ENCODE data around the gene CBFA2T3. TPM values are rescaled to one million over a fixed set of nuclear protein-coding genes. Genes with fewer than 3 reads are reported as not detected.
"Not testable (repeated sequence)": the region's sequence is repeated elsewhere in the genome, so short reads cannot be mapped to it uniquely, and the experiment has no call there.

Gene CBFA2T3
- total RNA-seq, 1 donor from 2014 or later: 8.6 TPM

DNA sequence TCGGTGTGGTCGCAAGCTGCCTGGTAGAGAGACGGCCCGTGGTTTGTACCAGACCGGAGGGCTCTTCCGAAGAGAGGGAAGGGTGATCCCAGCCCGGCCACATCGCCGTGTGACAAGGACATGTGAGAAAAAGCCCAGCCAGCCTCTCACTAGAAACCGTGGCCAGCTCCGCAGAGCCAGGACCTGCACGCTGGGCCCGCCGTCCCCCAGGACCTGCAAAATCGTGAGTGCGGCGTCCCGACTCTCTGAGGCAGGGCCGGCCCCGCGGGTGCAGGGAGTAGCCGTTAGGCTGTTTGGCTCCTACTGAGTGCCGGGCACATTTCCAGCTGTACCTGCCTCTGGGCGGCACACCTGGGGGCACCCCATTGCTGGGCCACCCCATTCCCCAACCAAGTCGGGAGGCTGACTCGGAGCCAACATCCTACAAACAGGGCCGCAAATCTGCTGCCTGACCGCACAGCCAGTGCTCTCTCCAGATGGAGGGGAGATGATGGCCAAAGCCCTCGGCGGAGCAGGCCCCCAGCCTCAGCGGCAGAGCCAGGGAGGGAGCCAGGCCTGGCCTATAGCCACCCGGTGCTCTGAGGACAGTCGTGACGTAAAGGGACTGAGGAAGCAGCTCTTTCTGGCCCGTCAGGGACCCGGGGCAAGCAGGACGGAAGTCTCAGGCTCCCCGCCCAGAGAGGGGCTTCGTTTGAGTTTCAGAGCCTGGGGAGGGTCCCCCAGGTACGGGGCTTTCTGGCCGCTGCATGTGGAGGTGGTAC lies 76.9 kb downstream of the CBFA2T3 start:
- Histone ChIP-seq H3K4me1 (peaks cover 20% of the 10 kb centered on the region), H3K4me3 (no peak overlapping the region), H3K27me3 (ENCODE audit: low read depth) (no peaks in the 10 kb centered on the region), H3K36me3 (peaks cover 39% of the 10 kb centered on the region), H3K9me3 (replicated peaks) (no peaks in the 10 kb centered on the region), H3K27ac (replicated peaks) (peak overlapping the region; percentile 40)
- DNase-seq: no peak
- TF ChIP-seq CTCF (IDR thresholded peaks at IDR 0.05; ENCODE audit: borderline replicate concordance): no peak
- intact Hi-C loops (cut with micrococcal nuclease): no loop called here

DNA sequence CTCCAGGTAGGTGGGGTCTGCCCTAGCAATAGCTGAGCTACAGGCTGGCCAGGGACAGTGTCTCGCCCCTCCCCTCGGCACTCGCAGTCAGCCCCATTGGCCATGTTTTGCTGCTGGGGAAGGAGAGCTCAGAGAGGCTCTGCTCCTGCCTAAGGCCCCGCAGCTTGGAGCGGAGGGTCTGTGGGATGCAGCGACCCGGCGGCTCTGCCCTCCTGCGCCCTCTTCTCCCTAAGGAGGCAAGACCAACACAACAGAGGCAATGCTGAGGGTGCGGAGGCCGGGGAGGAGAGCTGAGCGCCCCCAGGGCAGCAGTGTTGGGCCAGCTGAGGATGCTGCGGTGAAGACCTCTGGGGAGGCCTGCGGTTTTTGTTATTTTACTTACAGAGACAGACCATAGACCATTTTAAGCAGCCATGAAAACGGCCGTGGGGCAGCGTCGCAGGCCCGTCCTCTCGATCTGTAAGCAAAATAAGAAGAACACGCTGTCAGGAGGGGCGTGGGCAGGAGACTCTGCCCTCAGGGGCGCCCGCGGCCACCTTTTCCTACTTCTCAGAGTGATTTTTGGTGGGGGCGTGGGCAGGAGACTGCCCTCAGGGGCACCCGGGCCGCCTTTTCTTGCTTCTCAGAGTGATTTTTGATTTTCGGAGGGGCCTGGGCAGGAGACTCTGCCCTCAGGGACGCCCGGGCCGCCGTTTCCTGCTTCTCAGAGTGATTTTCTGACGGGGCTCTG lies 79.1 kb downstream of the CBFA2T3 start:
- intact Hi-C loops (cut with micrococcal nuclease): no loop called here
- Histone ChIP-seq H3K27me3 (ENCODE audit: low read depth) (no peaks in the 10 kb centered on the region), H3K36me3 (peaks cover 39% of the 10 kb centered on the region), H3K27ac (replicated peaks) (peak overlapping the region; percentile 32), H3K9me3 (replicated peaks) (no peaks in the 10 kb centered on the region), H3K4me1 (peaks cover 7% of the 10 kb centered on the region), H3K4me3 (no peak overlapping the region)
- DNase-seq: no peak
- TF ChIP-seq CTCF (IDR thresholded peaks at IDR 0.05; ENCODE audit: borderline replicate concordance): no peak

GRCh38 chr16:88896238-88897070 lies 80.6 kb downstream of the CBFA2T3 start:
- Histone ChIP-seq H3K36me3 (peaks cover 48% of the 10 kb centered on the region), H3K27me3 (ENCODE audit: low read depth) (no peaks in the 10 kb centered on the region), H3K4me3 (no peak overlapping the region), H3K27ac (replicated peaks) (no peak overlapping the region), H3K4me1 (peaks cover 7% of the 10 kb centered on the region), H3K9me3 (replicated peaks) (no peaks in the 10 kb centered on the region)
- no peak for TF ChIP-seq CTCF (IDR thresholded peaks at IDR 0.05; ENCODE audit: borderline replicate concordance)
- DNase-seq: no peak
- intact Hi-C loops (cut with micrococcal nuclease): no loop called here

DNA sequence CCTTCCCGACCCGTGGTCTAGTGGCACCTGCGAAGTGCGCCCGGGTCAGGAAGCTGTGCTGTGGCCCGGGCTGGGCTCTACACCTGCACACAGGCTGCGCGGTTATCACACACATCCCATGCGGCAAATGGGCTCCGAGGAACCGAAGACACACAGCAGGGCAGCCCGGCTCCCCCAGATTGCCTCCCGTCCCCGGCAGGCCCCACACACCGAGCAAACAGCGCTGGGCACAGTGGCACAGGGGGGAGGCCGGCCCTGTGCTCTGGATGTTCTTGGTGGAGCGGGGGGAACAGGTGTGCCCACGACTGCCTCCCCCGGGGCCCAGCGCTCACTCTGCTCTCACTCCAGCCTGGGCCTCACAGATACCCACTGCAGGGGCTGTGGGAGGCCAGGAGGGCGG lies 81.7 kb downstream of the CBFA2T3 start:
- intact Hi-C loops (cut with micrococcal nuclease): no loop called here
- TF ChIP-seq CTCF (IDR thresholded peaks at IDR 0.05; ENCODE audit: borderline replicate concordance): no peak
- Histone ChIP-seq H3K27me3 (ENCODE audit: low read depth) (no peaks in the 10 kb centered on the region), H3K4me3 (no peak overlapping the region), H3K27ac (replicated peaks) (no peak overlapping the region), H3K36me3 (peaks cover 46% of the 10 kb centered on the region), H3K9me3 (replicated peaks) (no peaks in the 10 kb centered on the region), H3K4me1 (peaks cover 7% of the 10 kb centered on the region)
- no peak for DNase-seq

DNA sequence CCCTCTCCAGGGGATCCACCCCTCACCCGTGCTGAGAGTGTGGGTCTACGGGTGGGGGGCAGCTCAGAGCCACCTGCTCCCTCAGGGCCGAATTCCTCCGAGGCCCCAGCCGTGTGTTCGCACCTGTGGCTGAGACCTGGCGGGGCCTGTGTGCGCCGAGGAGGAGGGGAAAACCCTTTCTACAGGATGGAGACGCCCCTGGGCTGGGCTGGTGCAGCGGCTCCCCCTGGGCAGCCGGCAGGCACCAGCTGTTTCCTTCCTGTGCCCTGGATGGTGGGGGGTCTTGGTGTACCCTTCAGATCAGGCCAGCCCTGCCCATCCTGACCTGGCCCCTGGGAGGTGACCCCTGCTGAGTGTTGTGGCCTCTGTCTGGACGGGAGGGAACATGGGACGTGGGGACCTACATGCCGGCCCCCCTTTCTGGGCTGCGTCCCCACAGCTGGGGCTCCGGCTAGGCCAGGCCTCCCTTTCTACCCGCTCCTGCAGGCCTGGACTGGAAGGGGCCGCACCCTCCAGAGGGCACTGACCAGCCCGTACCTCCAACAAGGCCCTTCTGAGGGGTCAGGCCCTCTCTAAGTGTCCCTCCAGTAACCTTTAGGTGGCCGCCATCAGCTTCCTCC lies 82.2 kb downstream of the CBFA2T3 start:
- peaks cover 41% of the 10 kb centered on the region for H3K36me3 ChIP-seq
- DNase-seq: no peak
- no peaks in the 10 kb centered on the region for H3K9me3 ChIP-seq (replicated peaks)
- no peak overlapping the region for H3K4me3 ChIP-seq
- H3K27ac ChIP-seq (replicated peaks): no peak overlapping the region
- no peaks in the 10 kb centered on the region for H3K27me3 ChIP-seq (ENCODE audit: low read depth)
- peaks cover 7% of the 10 kb centered on the region for H3K4me1 ChIP-seq
- intact Hi-C loops (cut with micrococcal nuclease): no loop called here
- no peak for TF ChIP-seq CTCF (IDR thresholded peaks at IDR 0.05; ENCODE audit: borderline replicate concordance)

DNA sequence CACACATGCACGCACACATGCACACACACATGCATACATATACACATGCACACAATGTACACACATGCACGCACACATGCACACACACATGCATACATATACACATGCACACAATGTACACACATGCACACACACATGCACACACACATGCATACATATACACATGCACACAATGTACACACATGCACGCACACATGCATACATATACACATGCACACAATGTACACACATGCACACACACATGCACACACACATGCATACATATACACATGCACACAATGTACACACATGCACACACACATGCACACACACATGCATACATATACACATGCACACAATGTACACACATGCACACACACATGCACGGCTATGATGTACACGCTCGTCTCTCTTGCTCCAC lies 82.7 kb downstream of the CBFA2T3 start:
- H3K4me3 ChIP-seq; H3K27ac ChIP-seq (replicated peaks); H3K9me3 ChIP-seq (replicated peaks); DNase-seq; H3K27me3 ChIP-seq (ENCODE audit: low read depth); H3K4me1 ChIP-seq; intact Hi-C loops (cut with micrococcal nuclease): not testable (repeated sequence)
- H3K36me3 ChIP-seq: peaks cover 36% of the 10 kb centered on the region
